A673 (cell line): ENCODE results near the gene GPR32. TPM values are rescaled to one million over a fixed set of nuclear protein-coding genes. Genes with fewer than 3 reads are reported as not detected.
"Not testable (repeated sequence)": the region's sequence is repeated elsewhere in the genome, so short reads cannot be mapped to it uniquely, and the experiment has no call there.

Source experiments
- BruUV-seq: library from RNA; stranded (reverse); fragments of 400-500 nt; replicated peaks from 2 replicates; lab custom pipeline; 2021; lab: Mats Ljungman, UMichigan
- CTCF ChIA-PET: fragments of 300-600 bp; sonication (Branson Sonifier 250); formaldehyde crosslinking; loops from one replicate; lab custom pipeline; 2022; ENCODE audit warnings: antibody characterized with exemption; lab: Charles Lee
- POLR2A ChIA-PET: fragments of 300-600 bp; sonication (Branson Sonifier 250); formaldehyde crosslinking; loops from one replicate; lab custom pipeline; 2022; ENCODE audit warnings: antibody characterized with exemption; ENCODE audit not compliant: low non-redundant PET; lab: Charles Lee
- DNase-seq: peaks from one replicate; pipeline ENCODE4 v3.0.0-alpha.2; 2015; ENCODE audit warnings: low spot score
- H3K27ac ChIP-seq: fragments of 200-600 bp; sonication (generic); 2 replicates; pipeline ENCODE4 v1.5.1; 2016; ENCODE audit warnings: mixed run types, low read depth, mild to moderate bottlenecking, mixed read lengths, antibody characterized with exemption, low read length; ENCODE audit not compliant: poor library complexity, severe bottlenecking
- H3K27me3 ChIP-seq: fragments of 200-600 bp; sonication (generic); replicated peaks from 2 replicates; pipeline ENCODE4 v1.6.1; 2017; ENCODE audit warnings: mixed run types, low read depth, mild to moderate bottlenecking, mixed read lengths, antibody characterized with exemption, low read length; ENCODE audit not compliant: insufficient read depth, poor library complexity
- H3K36me3 ChIP-seq: fragments of 200-600 bp; sonication (generic); 2 replicates; pipeline ENCODE4 v1.6.1; 2016; ENCODE audit warnings: mixed run types, mild to moderate bottlenecking, mixed read lengths, antibody characterized with exemption, low read length; ENCODE audit not compliant: insufficient read depth, poor library complexity, severe bottlenecking
- H3K4me1 ChIP-seq: fragments of 200-600 bp; sonication (generic); 2 replicates; pipeline ENCODE4 v1.6.1; 2017; ENCODE audit warnings: mixed run types, mild to moderate bottlenecking, mixed read lengths, antibody characterized with exemption, low read length; ENCODE audit not compliant: insufficient read depth, poor library complexity, severe bottlenecking
- H3K4me3 ChIP-seq: fragments of 200-600 bp; sonication (generic); 2 replicates; pipeline ENCODE4 v1.5.1; 2016; ENCODE audit warnings: low read depth, mixed run types, mild to moderate bottlenecking, mixed read lengths, low read length; ENCODE audit not compliant: poor library complexity, severe bottlenecking
- H3K9me3 ChIP-seq: fragments of 200-600 bp; sonication (generic); 2 replicates; pipeline ENCODE4 v1.6.1; 2016; ENCODE audit warnings: mixed run types, low read depth, mild to moderate bottlenecking, mixed read lengths, antibody characterized with exemption, low read length; ENCODE audit not compliant: poor library complexity, severe bottlenecking
- CTCF ChIP-seq: fragments of 300-800, 200-600 bp; sonication (generic); conservative IDR thresholded peaks from 2 replicates; pipeline ENCODE4 v1.5.1; 2017; ENCODE audit warnings: low read depth, mild to moderate bottlenecking, antibody characterized with exemption, low read length, moderate library complexity, mixed read lengths
- EZH2 ChIP-seq: fragments of 200-600 bp; sonication (generic); IDR thresholded peaks from 2 replicates; pipeline ENCODE4 v1.6.1; 2017; ENCODE audit warnings: borderline replicate concordance, low read depth, mild to moderate bottlenecking, mixed read lengths, antibody characterized with exemption, low read length; ENCODE audit not compliant: poor library complexity, severe bottlenecking
- intact Hi-C: fragments of 100-400 bp; cut with micrococcal nuclease; formaldehyde crosslinking; loops from one replicate; pipeline ENCODE4 v1.10.0; 2022; ENCODE audit not compliant: unreplicated experiment
- total RNA-seq: library from RNA; stranded (reverse); gene quantifications from 2 replicates; pipeline ENCODE4 v1.2.3, GENCODE V29; 2021

The GPR32 gene
- total RNA-seq, 1 experiment from 2014 or later = not detected

DNA sequence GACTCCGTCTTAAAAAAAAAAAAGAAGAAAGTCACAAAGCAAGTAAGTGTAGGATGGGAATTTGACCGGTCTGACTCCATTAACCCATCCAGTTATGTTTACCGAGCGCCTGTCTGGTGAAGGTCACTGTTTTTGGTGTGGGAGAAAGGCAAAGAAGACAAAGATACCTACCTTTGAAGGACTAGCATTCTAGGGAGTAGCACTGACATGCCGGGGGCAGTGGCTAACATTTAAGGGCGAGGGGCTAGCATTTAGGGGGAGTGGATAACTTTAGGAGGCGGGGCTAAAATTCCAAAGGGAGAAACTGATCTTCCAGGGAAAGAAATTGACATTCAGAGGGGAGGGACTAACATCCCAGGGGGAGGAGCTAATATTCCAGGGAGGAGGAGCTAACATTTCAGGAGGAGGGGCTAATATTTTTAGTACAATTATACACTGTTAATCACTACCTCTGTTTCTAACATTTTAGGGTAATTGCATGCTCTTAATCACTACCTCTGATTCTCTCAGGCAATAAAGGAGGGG, 8.7 kb downstream of the GPR32 start:
- H3K9me3 ChIP-seq = no peaks in the 10 kb centered on the region
- H3K4me1 ChIP-seq = peaks cover 22% of the 10 kb centered on the region
- H3K4me3 ChIP-seq = no peak overlapping the region
- H3K36me3 ChIP-seq = no peaks in the 10 kb centered on the region
- DNase-seq = no peak
- intact Hi-C loops = loop anchor here (5.0 kb wide), 1 partner anchor 57 kb away; the partner anchor contains the start of gene CLEC11A
- ChIA-PET POLR2A (no interaction called here), CTCF (interaction anchor here (0.6 to 1.7 kb wide), 3 partner anchors 26 to 75 kb away, joined by 4 to 10 read pairs (median 7); no protein-coding TSS in a partner anchor)
- H3K27ac ChIP-seq = no peak overlapping the region
- TF ChIP-seq CTCF (no peak), EZH2 (no peak)
- no peaks in the 10 kb centered on the region for H3K27me3 ChIP-seq
- BruUV-seq = no TSS peak

DNA sequence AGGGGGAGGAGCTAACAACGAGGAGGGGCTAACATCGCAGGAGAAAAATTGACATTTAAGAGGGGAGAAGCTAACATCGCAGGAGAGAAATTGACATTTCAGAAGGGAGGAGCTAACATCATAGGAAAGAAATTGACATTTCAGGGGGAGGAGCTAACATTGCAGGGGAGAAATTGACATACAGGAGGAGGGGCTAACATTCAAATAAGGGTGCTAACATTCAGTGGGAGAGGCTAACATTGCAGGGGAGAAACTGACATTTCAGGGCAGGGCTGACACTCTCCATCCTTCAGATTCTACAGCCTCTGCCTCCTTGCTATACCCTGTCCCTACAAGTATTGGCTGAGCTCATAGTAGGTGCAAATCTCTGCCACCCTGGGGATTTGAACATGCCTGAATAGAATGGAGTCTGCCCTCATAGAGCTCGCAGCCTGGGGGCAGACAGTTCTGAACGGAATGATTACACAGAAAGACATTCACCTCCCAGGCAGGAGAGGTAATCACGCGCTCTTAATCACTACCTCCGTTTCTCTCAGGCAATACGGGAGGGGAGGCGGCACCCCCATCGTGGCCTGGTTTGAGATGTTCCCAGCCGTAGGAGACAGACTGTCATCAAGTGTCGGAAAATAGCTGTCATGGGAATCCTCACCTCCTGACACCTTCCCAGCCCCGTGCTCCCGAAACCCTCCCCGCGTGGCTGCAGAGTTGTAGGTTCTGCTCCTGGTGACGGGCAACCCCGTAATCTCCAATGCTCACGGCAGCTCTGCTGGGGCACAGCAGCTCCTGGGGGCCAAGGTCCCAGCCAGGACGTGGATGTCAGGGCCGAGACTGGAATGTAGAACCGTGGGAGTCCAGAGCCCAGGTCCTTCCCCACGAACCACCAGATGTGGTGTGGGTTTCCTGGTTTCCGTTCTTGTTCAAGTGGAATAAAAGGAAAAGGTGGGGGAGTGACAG, 9.5 kb downstream of the GPR32 start:
- no TSS peak for BruUV-seq
- Histone ChIP-seq H3K27ac (no peak overlapping the region), H3K4me1 (peaks cover 22% of the 10 kb centered on the region), H3K4me3 (no peak overlapping the region), H3K9me3 (no peaks in the 10 kb centered on the region), H3K27me3 (no peaks in the 10 kb centered on the region), H3K36me3 (no peaks in the 10 kb centered on the region)
- peak; percentile 54 for DNase-seq
- TF ChIP-seq CTCF = no peak
- no peak for TF ChIP-seq EZH2
- ChIA-PET CTCF (interaction anchor here (0.6 to 1.7 kb wide), 4 partner anchors 27 to 422 kb away, joined by 3 to 10 read pairs (median 6); no protein-coding TSS in a partner anchor), POLR2A (interaction anchor here (0.5 kb wide), 1 partner anchor 67 kb away, joined by 9 read pairs; no protein-coding TSS in a partner anchor)
- intact Hi-C loops = loop anchor here (5.0 kb wide), 2 partner anchors 57 to 422 kb away; partner anchors contain the start of gene CLEC11A

GRCh38 chr19:50780753-50781435, 10.6 kb downstream of the GPR32 start:
- no peak for DNase-seq
- ChIA-PET CTCF (no interaction called here), POLR2A (no interaction called here)

DNA sequence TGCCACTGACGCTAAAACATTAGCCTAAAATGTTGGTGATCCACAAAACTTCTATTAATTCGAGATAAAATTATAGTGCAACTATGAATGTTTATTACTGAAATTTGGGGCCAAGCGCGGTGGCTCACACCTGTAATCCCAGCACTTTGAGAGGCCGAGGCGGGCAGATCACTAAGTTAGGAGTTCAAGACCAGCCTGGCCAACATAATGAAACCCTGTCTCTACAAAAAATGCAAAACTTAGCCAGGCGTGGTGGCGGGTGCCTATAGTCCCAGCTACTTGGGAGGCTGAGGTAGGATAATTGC, 13.5 kb downstream of the GPR32 start:
- H3K27ac ChIP-seq, H3K4me1 ChIP-seq, H3K9me3 ChIP-seq, H3K4me3 ChIP-seq, H3K36me3 ChIP-seq, H3K27me3 ChIP-seq, POLR2A ChIA-PET, DNase-seq, BruUV-seq: not testable (repeated sequence)
- intact Hi-C loops = loop anchor here (1.0 to 5.0 kb wide), 5 partner anchors 79 to 426 kb away; no protein-coding TSS in a partner anchor
- CTCF ChIA-PET = interaction anchor here (0.6 to 2.1 kb wide), 12 partner anchors 17 to 426 kb away, joined by 3 to 14 read pairs (median 6); partner anchors contain the start of gene CLEC11A

More at GRCh38 chr19:50780753-50781435, 10.6 kb downstream of the GPR32 start:
- intact Hi-C loops = loop anchor here (5.0 kb wide), 1 partner anchor 424 kb away; no protein-coding TSS in a partner anchor
- Histone ChIP-seq H3K9me3 (no peaks in the 10 kb centered on the region), H3K27ac (no peak overlapping the region), H3K36me3 (no peaks in the 10 kb centered on the region), H3K27me3 (no peaks in the 10 kb centered on the region), H3K4me1 (peaks cover 22% of the 10 kb centered on the region), H3K4me3 (no peak overlapping the region)
- TF ChIP-seq CTCF = no peak
- no peak for TF ChIP-seq EZH2
- BruUV-seq = no TSS peak
